Neural progenitor cell (in vitro differentiated cells): ENCODE data around the gene EPHB4. TPM values are rescaled to one million over a fixed set of nuclear protein-coding genes. Genes with fewer than 3 reads are reported as not detected.
A peak's percentile ranks its signal among the peaks of the same experiment; 100 is the strongest.

Source experiments
- DNase-seq: peaks from one replicate; pipeline ENCODE4 v3.0.0-alpha.2; 2016; ENCODE audit warnings: low spot score
- H2AFZ ChIP-seq: fragments of 200-600 bp; sonication (generic); replicated peaks from 2 replicates; pipeline ENCODE4 v1.6.1; 2016; ENCODE audit warnings: antibody characterized with exemption
- H3F3A ChIP-seq: fragments of 200-600 bp; sonication (generic); 2 replicates; pipeline ENCODE4 v1.6.1; 2016; ENCODE audit warnings: antibody characterized with exemption, low read depth
- H3K27ac ChIP-seq: fragments of 200-600 bp; sonication (generic); 2 replicates; pipeline ENCODE4 v1.5.1; 2016; ENCODE audit warnings: mild to moderate bottlenecking
- H3K27me3 ChIP-seq: fragments of 200-600 bp; sonication (generic); 2 replicates; pipeline ENCODE4 v1.6.1; 2016; ENCODE audit warnings: mild to moderate bottlenecking, moderate library complexity
- H3K36me3 ChIP-seq: fragments of 200-600 bp; sonication (generic); 2 replicates; pipeline ENCODE4 v1.5.1; 2016
- H3K4me1 ChIP-seq: fragments of 200-600 bp; sonication (generic); 2 replicates; pipeline ENCODE4 v1.6.1; 2016; ENCODE audit warnings: mixed run types
- H3K4me2 ChIP-seq: fragments of 200-600 bp; sonication (generic); 2 replicates; pipeline ENCODE4 v1.6.1; 2016
- H3K4me3 ChIP-seq: fragments of 200-600 bp; sonication (generic); 2 replicates; pipeline ENCODE4 v1.5.1; 2016
- H3K79me2 ChIP-seq: fragments of 200-600 bp; sonication (generic); 2 replicates; pipeline ENCODE4 v1.6.1; 2016; ENCODE audit warnings: low read depth
- H3K9ac ChIP-seq: fragments of 200-600 bp; sonication (generic); 2 replicates; pipeline ENCODE4 v1.6.1; 2016
- H3K9me3 ChIP-seq: fragments of 200-600 bp; sonication (generic); 2 replicates; pipeline ENCODE4 v1.5.1; 2016; ENCODE audit warnings: low read depth
- H4K20me1 ChIP-seq: fragments of 200-600 bp; sonication (generic); 2 replicates; pipeline ENCODE4 v1.6.1; 2016; ENCODE audit warnings: low read depth
- H3K27ac Mint-ChIP-seq: 3 replicates; pipeline ENCODE4 v1.8.0; 2021; ENCODE audit warnings: mixed read lengths
- H3K27me3 Mint-ChIP-seq: 2 replicates; pipeline ENCODE4 v1.8.0; 2022; ENCODE audit warnings: low read depth, mild to moderate bottlenecking, inconsistent platforms, moderate library complexity, mixed read lengths; ENCODE audit not compliant: insufficient read depth
- H3K36me3 Mint-ChIP-seq: 3 replicates; pipeline ENCODE4 v1.8.0; 2021; ENCODE audit warnings: mixed read lengths
- H3K4me1 Mint-ChIP-seq: 3 replicates; pipeline ENCODE4 v1.8.0; 2021; ENCODE audit warnings: mixed read lengths
- H3K4me3 Mint-ChIP-seq: 3 replicates; pipeline ENCODE4 v1.8.0; 2021; ENCODE audit warnings: mild to moderate bottlenecking, moderate library complexity, mixed read lengths
- H3K9me3 Mint-ChIP-seq: 3 replicates; pipeline ENCODE4 v1.8.0; 2020; ENCODE audit warnings: mixed read lengths
- CTCF ChIP-seq: fragments of 200-600 bp; sonication (generic); IDR thresholded peaks from 2 replicates; pipeline ENCODE4 v1.5.1; 2017; ENCODE audit warnings: antibody characterized with exemption, mild to moderate bottlenecking
- EZH2 ChIP-seq: fragments of 200-600 bp; sonication (generic); IDR thresholded peaks from 2 replicates; pipeline ENCODE4 v1.6.1; 2017; ENCODE audit warnings: antibody characterized with exemption, mild to moderate bottlenecking, moderate library complexity
- EZH2phosphoT487 ChIP-seq: fragments of 200-600 bp; sonication (generic); IDR thresholded peaks from 2 replicates; pipeline ENCODE4 v1.6.1; 2017; ENCODE audit warnings: antibody characterized with exemption
- total RNA-seq: library from RNA; depleted of rRNA; stranded (reverse); fragments of >200 nt; gene quantifications from 2 replicates; pipeline ENCODE4 v1.2.3, GENCODE V29; 2015; ENCODE audit warnings: low replicate concordance

Gene EPHB4
- total RNA-seq, 1 donor from 2014 or later: 66.5 TPM

DNA sequence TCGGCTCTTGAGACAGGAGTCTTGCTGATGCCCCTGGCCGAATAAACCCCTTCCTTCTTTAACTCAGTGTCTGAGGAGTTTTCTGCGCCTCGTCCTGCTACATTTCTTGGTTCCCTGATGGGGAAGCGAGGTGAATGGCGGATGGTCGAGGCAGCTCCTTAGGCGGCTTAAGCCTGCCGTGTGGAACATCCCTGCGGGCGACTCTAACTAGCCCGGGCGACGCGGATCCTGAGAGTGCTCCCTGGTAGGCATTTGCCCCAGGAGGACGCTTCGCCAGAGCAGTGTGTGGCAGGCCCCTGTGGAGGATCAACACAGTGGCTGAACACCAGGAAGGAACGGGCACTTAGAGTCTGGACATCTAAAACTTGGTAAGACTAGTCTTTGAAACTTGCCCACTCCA is 12.0 kb upstream of the EPHB4 start:
- Histone ChIP-seq H3K4me2 (no peak overlapping the region), H3K9me3 (no peaks in the 10 kb centered on the region), H3F3A (peaks cover 50% of the 10 kb centered on the region), H3K4me1 (peaks cover 25% of the 10 kb centered on the region), H2AFZ (no peak overlapping the region), H3K9ac (no peak overlapping the region), H3K36me3 (no peaks in the 10 kb centered on the region), H3K79me2 (no peaks in the 10 kb centered on the region), H3K4me3 (no peak overlapping the region), H3K27ac (no peak overlapping the region), H4K20me1 (no peaks in the 10 kb centered on the region), H3K27me3 (no peaks in the 10 kb centered on the region)
- H3K27me3 Mint-ChIP-seq: peaks cover under 1% of the 10 kb centered on the region
- no peak overlapping the region for H3K27ac Mint-ChIP-seq
- peaks cover 36% of the 10 kb centered on the region for H3K4me1 Mint-ChIP-seq
- no peak for TF ChIP-seq EZH2
- no peaks in the 10 kb centered on the region for H3K9me3 Mint-ChIP-seq
- no peak overlapping the region for H3K4me3 Mint-ChIP-seq
- no peak for DNase-seq
- no peaks in the 10 kb centered on the region for H3K36me3 Mint-ChIP-seq

GRCh38 chr7:100837099-100837836 is 9.9 kb upstream of the EPHB4 start:
- Histone ChIP-seq H2AFZ (no peak overlapping the region), H3K27ac (peak overlapping the region; percentile 94), H3K4me2 (peak overlapping the region; percentile 68), H3K36me3 (no peaks in the 10 kb centered on the region), H3K27me3 (no peaks in the 10 kb centered on the region), H3K4me1 (peaks cover 25% of the 10 kb centered on the region), H4K20me1 (no peaks in the 10 kb centered on the region), H3F3A (peaks cover 50% of the 10 kb centered on the region), H3K9me3 (no peaks in the 10 kb centered on the region), H3K79me2 (no peaks in the 10 kb centered on the region), H3K4me3 (peak overlapping the region; percentile 43), H3K9ac (no peak overlapping the region)
- H3K9me3 Mint-ChIP-seq: no peaks in the 10 kb centered on the region
- TF ChIP-seq EZH2: no peak
- TF ChIP-seq EZH2phosphoT487: no peak
- TF ChIP-seq CTCF: no peak
- H3K4me3 Mint-ChIP-seq: peak overlapping the region; percentile 82
- H3K36me3 Mint-ChIP-seq: no peaks in the 10 kb centered on the region
- peak; percentile 96 for DNase-seq
- H3K27me3 Mint-ChIP-seq: peaks cover 4% of the 10 kb centered on the region
- peaks cover 36% of the 10 kb centered on the region for H3K4me1 Mint-ChIP-seq
- peak overlapping the region; percentile 94 for H3K27ac Mint-ChIP-seq

DNA sequence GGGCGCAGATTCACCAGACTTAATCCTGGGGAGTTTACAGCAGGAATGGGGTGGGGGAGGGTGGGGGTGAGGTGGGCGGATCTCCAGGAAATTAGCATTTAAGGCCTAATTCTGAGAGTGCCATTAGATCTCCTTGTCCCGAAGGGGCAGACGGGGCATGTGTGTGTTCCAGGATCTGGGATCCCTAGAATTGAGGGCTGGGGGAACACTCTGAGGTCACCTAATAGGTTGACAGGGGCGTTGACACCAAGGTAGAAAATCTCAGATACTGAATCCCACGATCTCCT is 9.4 kb upstream of the EPHB4 start:
- no peaks in the 10 kb centered on the region for H3K36me3 Mint-ChIP-seq
- H2AFZ ChIP-seq: no peak overlapping the region
- no peaks in the 10 kb centered on the region for H3K9me3 Mint-ChIP-seq
- peak overlapping the region; percentile 94 for H3K27ac ChIP-seq
- peaks cover 25% of the 10 kb centered on the region for H3K4me1 ChIP-seq
- H3K4me3 Mint-ChIP-seq: peak overlapping the region; percentile 82
- H3K4me2 ChIP-seq: peak overlapping the region; percentile 68
- TF ChIP-seq EZH2: no peak
- TF ChIP-seq EZH2phosphoT487: no peak
- TF ChIP-seq CTCF: no peak
- DNase-seq: no peak
- peaks cover 50% of the 10 kb centered on the region for H3F3A ChIP-seq
- H3K27ac Mint-ChIP-seq: peak overlapping the region; percentile 94
- H3K9ac ChIP-seq: no peak overlapping the region
- peaks cover 4% of the 10 kb centered on the region for H3K27me3 Mint-ChIP-seq
- H3K9me3 ChIP-seq: no peaks in the 10 kb centered on the region
- peak overlapping the region; percentile 43 for H3K4me3 ChIP-seq
- no peaks in the 10 kb centered on the region for H3K79me2 ChIP-seq
- H3K4me1 Mint-ChIP-seq: peaks cover 34% of the 10 kb centered on the region
- H3K36me3 ChIP-seq: no peaks in the 10 kb centered on the region
- no peaks in the 10 kb centered on the region for H3K27me3 ChIP-seq
- H4K20me1 ChIP-seq: no peaks in the 10 kb centered on the region
